SU-DHL-6 (cell line): ENCODE data around the gene LAPTM5.

Experiments
- H2AFZ ChIP-seq: fragments of 200-600 bp; sonication (generic); 2 replicates; pipeline ENCODE4 v1.6.1; 2014; ENCODE audit warnings: low read depth, mild to moderate bottlenecking, moderate library complexity, mixed read lengths, antibody characterized with exemption, low read length; ENCODE audit not compliant: severe bottlenecking
- H3F3A ChIP-seq: fragments of 200-600 bp; shearing (Covaris generic); 2 replicates; pipeline ENCODE4 v1.6.0; 2016; ENCODE audit warnings: antibody characterized with exemption, mild to moderate bottlenecking; ENCODE audit not compliant: insufficient read depth
- H3K27ac ChIP-seq: fragments of 200-600 bp; sonication (generic); 2 replicates; pipeline ENCODE4 v1.5.1; 2016; ENCODE audit warnings: low read depth, mild to moderate bottlenecking, low read length, moderate library complexity, mixed read lengths
- H3K27me3 ChIP-seq: fragments of 200-600 bp; sonication (generic), shearing (Covaris generic); 2 replicates; pipeline ENCODE4 v1.6.0; 2014; ENCODE audit warnings: mild to moderate bottlenecking, low read length
- H3K36me3 ChIP-seq: fragments of 200-600 bp; sonication (generic); 2 replicates; pipeline ENCODE4 v1.6.1; 2014; ENCODE audit warnings: mild to moderate bottlenecking, low read length, mixed read lengths
- H3K4me2 ChIP-seq: fragments of 300-600, 200-600 bp; shearing (Covaris generic), sonication (generic); 2 replicates; pipeline ENCODE4 v1.6.0; 2014; ENCODE audit warnings: low read length, low read depth, mild to moderate bottlenecking; ENCODE audit not compliant: poor library complexity, severe bottlenecking
- H3K4me3 ChIP-seq: fragments of 200-600 bp; sonication (generic); 2 replicates; pipeline ENCODE4 v1.5.1; 2014; ENCODE audit warnings: antibody characterized with exemption, low read length, mild to moderate bottlenecking, mixed read lengths; ENCODE audit not compliant: insufficient read depth, poor library complexity, severe bottlenecking
- H3K79me2 ChIP-seq: fragments of 200-600 bp; sonication (generic); 2 replicates; pipeline ENCODE4 v1.6.1; 2014; ENCODE audit warnings: mild to moderate bottlenecking, low read length, moderate library complexity; ENCODE audit not compliant: insufficient read depth
- H3K9ac ChIP-seq: fragments of 200-600 bp; sonication (generic); 2 replicates; pipeline ENCODE4 v1.7.0; 2014; ENCODE audit warnings: mild to moderate bottlenecking, low read length
- H3K9me2 ChIP-seq: fragments of 200-600 bp; sonication (generic); replicated peaks from 2 replicates; pipeline ENCODE4 v1.6.1; 2014; ENCODE audit warnings: low read length; ENCODE audit not compliant: insufficient read depth
- H3K9me3 ChIP-seq: fragments of 200-600 bp; sonication (generic); 2 replicates; pipeline ENCODE4 v1.6.1; 2014; ENCODE audit warnings: low read length, mixed read lengths; ENCODE audit not compliant: insufficient read depth
- H4K20me1 ChIP-seq: fragments of 200-600 bp; sonication (generic); 2 replicates; pipeline ENCODE4 v1.6.1; 2014; ENCODE audit warnings: low read depth, mild to moderate bottlenecking, antibody characterized with exemption, low read length, moderate library complexity, mixed read lengths
- EZH2phosphoT487 ChIP-seq: fragments of 200-600 bp; sonication (generic), shearing (Covaris generic); conservative IDR thresholded peaks from 2 replicates; pipeline ENCODE4 v1.6.1; 2018; ENCODE audit warnings: mild to moderate bottlenecking, antibody characterized with exemption, low read length, moderate library complexity, mixed read lengths
- TF ChIP-seq, protein P1 (sequence below): fragments of 200-600 bp; sonication (generic); IDR thresholded peaks from one replicate; pipeline ENCODE4 v1.5.1; 2017; ENCODE audit warnings: antibody characterized with exemption, mild to moderate bottlenecking, low read length, moderate library complexity; ENCODE audit not compliant: insufficient read depth, poor library complexity, severe bottlenecking

The LAPTM5 gene

DNA sequence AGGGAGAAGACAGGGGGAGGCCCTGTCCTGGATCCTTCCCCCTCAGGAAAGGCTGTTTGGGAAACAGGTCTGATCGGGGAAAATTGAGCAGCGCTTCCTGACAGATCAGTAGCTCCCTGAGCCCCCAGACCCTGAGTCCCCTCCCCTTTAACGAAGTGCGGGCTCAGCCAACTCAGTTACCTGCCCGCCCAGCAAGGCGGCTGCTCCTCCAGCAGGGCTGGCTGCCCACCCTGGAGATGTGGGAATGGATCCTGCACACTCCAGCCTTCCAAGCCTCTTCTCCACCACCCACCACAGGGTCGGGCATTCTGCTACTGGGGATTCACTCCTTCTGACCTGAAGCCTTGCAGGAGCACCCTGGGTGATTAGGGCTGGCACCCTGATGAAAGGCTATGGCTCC, 27.6 kb upstream of the LAPTM5 start:
- TF ChIP-seq EZH2phosphoT487, result no peak
- TF ChIP-seq, protein P1, sequence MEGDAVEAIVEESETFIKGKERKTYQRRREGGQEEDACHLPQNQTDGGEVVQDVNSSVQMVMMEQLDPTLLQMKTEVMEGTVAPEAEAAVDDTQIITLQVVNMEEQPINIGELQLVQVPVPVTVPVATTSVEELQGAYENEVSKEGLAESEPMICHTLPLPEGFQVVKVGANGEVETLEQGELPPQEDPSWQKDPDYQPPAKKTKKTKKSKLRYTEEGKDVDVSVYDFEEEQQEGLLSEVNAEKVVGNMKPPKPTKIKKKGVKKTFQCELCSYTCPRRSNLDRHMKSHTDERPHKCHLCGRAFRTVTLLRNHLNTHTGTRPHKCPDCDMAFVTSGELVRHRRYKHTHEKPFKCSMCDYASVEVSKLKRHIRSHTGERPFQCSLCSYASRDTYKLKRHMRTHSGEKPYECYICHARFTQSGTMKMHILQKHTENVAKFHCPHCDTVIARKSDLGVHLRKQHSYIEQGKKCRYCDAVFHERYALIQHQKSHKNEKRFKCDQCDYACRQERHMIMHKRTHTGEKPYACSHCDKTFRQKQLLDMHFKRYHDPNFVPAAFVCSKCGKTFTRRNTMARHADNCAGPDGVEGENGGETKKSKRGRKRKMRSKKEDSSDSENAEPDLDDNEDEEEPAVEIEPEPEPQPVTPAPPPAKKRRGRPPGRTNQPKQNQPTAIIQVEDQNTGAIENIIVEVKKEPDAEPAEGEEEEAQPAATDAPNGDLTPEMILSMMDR, result no peak
- Histone ChIP-seq H3K9me3 (no peaks in the 10 kb centered on the region), H2AFZ (no peak overlapping the region), H3K4me2 (no peak overlapping the region), H3K79me2 (no peaks in the 10 kb centered on the region), H3F3A (no peaks in the 10 kb centered on the region), H3K9ac (no peak overlapping the region), H3K27ac (no peak overlapping the region), H3K9me2 (no peaks in the 10 kb centered on the region), H3K4me3 (no peak overlapping the region), H3K36me3 (no peaks in the 10 kb centered on the region), H4K20me1 (no peaks in the 10 kb centered on the region), H3K27me3 (no peaks in the 10 kb centered on the region)

DNA sequence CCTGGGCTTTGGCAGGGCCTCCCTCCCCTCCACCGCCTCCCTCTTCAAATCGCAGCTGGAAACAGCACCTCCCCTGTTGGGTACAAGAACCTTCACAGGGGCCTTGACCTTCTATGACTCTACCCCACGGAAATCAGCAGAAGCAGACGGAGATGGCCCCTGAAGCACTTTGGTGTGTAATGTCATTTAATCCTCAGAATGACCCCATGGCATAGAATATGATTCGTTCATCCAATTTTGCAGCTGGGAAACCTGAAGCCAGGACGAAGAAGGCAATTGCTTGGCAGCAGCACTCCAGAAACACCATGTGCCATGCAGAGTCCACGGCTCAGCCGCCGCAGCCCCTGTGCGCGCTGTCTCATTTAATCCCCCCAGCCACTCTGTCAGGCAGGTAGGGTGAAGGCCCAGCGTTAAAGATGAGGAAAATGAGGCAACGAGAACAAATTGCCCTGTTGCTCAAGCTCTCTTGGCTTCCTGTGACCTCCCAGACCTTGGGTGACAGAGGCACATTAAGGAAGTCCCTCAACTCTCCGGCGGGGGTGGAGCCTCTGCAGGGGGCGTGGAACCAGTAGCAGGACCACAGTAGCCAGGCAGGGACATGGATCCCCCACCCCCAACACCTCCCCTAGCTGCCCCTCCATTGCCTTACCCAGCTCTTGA, 25.8 kb upstream of the LAPTM5 start:
- Histone ChIP-seq H3K4me2 (no peak overlapping the region), H3K27me3 (no peaks in the 10 kb centered on the region), H3K79me2 (no peaks in the 10 kb centered on the region), H3K9me2 (no peaks in the 10 kb centered on the region), H3K9ac (no peak overlapping the region), H3K36me3 (no peaks in the 10 kb centered on the region), H3K27ac (no peak overlapping the region), H4K20me1 (no peaks in the 10 kb centered on the region), H3F3A (no peaks in the 10 kb centered on the region), H2AFZ (no peak overlapping the region), H3K4me3 (no peak overlapping the region), H3K9me3 (no peaks in the 10 kb centered on the region)
- TF ChIP-seq, protein P1, result no peak
- TF ChIP-seq EZH2phosphoT487, result no peak

DNA sequence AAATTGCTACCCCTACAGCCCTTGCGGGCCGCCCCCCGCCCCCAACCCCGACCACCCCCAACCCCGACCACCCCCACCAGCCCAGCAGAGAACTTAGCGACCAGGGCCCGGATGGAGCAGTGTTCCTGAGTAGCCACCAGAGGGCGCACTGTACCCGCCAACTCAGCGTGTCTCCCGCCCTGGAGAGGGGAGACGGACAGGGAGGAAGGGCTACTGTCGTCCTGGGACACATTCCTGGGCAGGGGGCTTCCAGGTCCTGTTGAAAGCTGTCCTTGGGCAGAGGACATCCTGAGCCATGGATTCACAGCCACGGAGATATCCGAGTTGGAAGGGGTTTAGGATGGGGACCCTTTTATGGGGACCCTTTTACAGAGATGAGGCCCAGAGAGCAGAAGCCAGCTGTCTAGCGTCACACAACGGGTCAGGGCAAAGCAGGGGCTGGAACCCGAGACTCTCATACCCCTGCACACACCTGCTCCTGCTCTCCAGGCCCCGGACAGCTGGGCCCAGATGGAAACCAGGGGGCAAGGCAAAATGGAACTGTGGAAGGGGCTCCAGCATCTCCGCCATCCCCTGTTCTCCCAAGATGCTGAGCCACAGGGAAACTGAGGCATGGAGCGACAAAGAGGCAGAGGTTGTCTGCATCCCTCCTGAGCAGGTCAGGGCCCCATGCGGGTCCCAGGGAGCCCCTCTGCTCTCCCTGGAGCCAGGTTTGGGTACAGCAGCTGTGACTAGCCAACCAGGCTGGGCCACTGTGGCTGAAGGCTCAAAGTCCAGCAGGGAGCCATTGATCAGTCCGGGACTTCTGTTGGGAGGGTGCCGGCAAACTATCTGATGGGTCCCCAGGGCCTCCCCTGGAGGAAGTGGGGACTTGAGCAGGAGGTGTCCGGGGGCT, 25.0 kb upstream of the LAPTM5 start:
- Histone ChIP-seq H3K4me3 (no peak overlapping the region), H3K4me2 (no peak overlapping the region), H2AFZ (no peak overlapping the region), H3K9ac (no peak overlapping the region), H3K27ac (no peak overlapping the region), H3K9me3 (no peaks in the 10 kb centered on the region), H3K27me3 (no peaks in the 10 kb centered on the region), H3F3A (no peaks in the 10 kb centered on the region), H3K79me2 (no peaks in the 10 kb centered on the region), H3K36me3 (no peaks in the 10 kb centered on the region), H3K9me2 (no peaks in the 10 kb centered on the region), H4K20me1 (no peaks in the 10 kb centered on the region)
- no peak for TF ChIP-seq EZH2phosphoT487
- TF ChIP-seq, protein P1, result peak; percentile 41
